H1 (cell line): ENCODE measurements around the gene FLT1. TPM values are rescaled to one million over a fixed set of nuclear protein-coding genes. Genes with fewer than 3 reads are reported as not detected.

Source experiments
- CTCF ChIA-PET: fragments of 300-600 bp; sonication (Branson Sonifier 250); formaldehyde crosslinking; loops from one replicate; lab custom pipeline; 2021; ENCODE audit not compliant: partially characterized antibody; lab: Charles Lee
- POLR2A ChIA-PET: fragments of 300-600 bp; sonication (Branson Sonifier 250); formaldehyde crosslinking; loops from one replicate; lab custom pipeline; 2021; ENCODE audit warnings: inconsistent platforms; ENCODE audit not compliant: partially characterized antibody; lab: Charles Lee
- DNase-seq, 2 experiments: peaks; one replicate each; pipeline versions ENCODE4 v3.0.0 to v3.0.0-alpha.2; 2010 to 2022; ENCODE audit warnings: low spot score in 2 of 2, low read depth in 1 of 2, mixed read lengths in 1 of 2
- FAIRE-seq: peaks from 2 replicates; lab custom pipeline; 2011; peaks lifted over from hg19 to GRCh38; lab: Jason Lieb, UNC
- H2AFZ ChIP-seq: 2 replicates; pipeline ENCODE4 v1.8.1; 2012; ENCODE audit warnings: low read length, inconsistent platforms
- H2AK5ac ChIP-seq: 2 replicates; pipeline ENCODE4 v1.6.1; 2013; ENCODE audit warnings: low read depth, low read length
- H2BK120ac ChIP-seq: replicated peaks from 2 replicates; pipeline ENCODE3; 2013; ENCODE audit warnings: low read depth, low read length, inconsistent platforms
- H2BK12ac ChIP-seq: 2 replicates; pipeline ENCODE4 v1.6.1; 2013; ENCODE audit warnings: low read depth, low read length
- H2BK15ac ChIP-seq: 2 replicates; pipeline ENCODE4 v1.6.1; 2013; ENCODE audit warnings: low read length
- H2BK20ac ChIP-seq: 2 replicates; pipeline ENCODE4 v1.6.1; 2013; ENCODE audit warnings: low read length
- H2BK5ac ChIP-seq: 2 replicates; pipeline ENCODE4 v1.6.1; 2013; ENCODE audit warnings: low read depth, low read length
- H3K14ac ChIP-seq: 2 replicates; pipeline ENCODE4 v1.6.1; 2013; ENCODE audit warnings: inconsistent platforms; ENCODE audit not compliant: insufficient read length
- H3K18ac ChIP-seq: 2 replicates; pipeline ENCODE4 v1.6.1; 2013; ENCODE audit warnings: low read length; ENCODE audit errors: extremely low read depth
- H3K23ac ChIP-seq: 2 replicates; pipeline ENCODE4 v1.6.1; 2013; ENCODE audit warnings: inconsistent platforms; ENCODE audit not compliant: insufficient read length
- H3K23me2 ChIP-seq: 2 replicates; pipeline ENCODE4 v1.6.1; 2013; ENCODE audit warnings: low read depth, low read length
- H3K27ac ChIP-seq: 2 replicates; pipeline ENCODE4 v1.6.1; 2011; ENCODE audit warnings: low read depth, low read length, inconsistent platforms
- H3K27me3 ChIP-seq, 4 experiments: replicated peaks in 1 of 4; 1 replicate in 1 of 4; 2 replicates in 3 of 4; pipeline versions ENCODE4 v1.6.1 to v1.8.1; 2011 to 2013; ENCODE audit warnings: low read length in 3 of 4, mild to moderate bottlenecking in 3 of 4, inconsistent platforms in 2 of 4, mixed read lengths in 2 of 4, moderate library complexity in 1 of 4; ENCODE audit not compliant: control insufficient read depth in 3 of 4, insufficient read depth in 3 of 4; ENCODE audit errors: extremely low read depth in 1 of 4
- H3K36me3 ChIP-seq, 4 experiments: 2 replicates each; pipeline versions ENCODE4 v1.6.1 to v1.8.1; 2011 to 2013; ENCODE audit warnings: mild to moderate bottlenecking in 4 of 4, low read length in 3 of 4, moderate library complexity in 2 of 4, control low read depth in 1 of 4, inconsistent platforms in 1 of 4; ENCODE audit not compliant: insufficient read depth in 4 of 4, control insufficient read depth in 2 of 4
- H3K4ac ChIP-seq: replicated peaks from 2 replicates; pipeline ENCODE3; 2013; ENCODE audit warnings: low read length, low read depth, mixed read lengths, inconsistent platforms; ENCODE audit not compliant: insufficient read length
- H3K4me1 ChIP-seq, 4 experiments: replicated peaks in 1 of 4; 1 replicate in 1 of 4; 2 replicates in 3 of 4; pipeline versions ENCODE4 v1.6.1 to v1.8.1; 2011 to 2013; ENCODE audit warnings: low read length in 3 of 4, inconsistent platforms in 2 of 4, mixed read lengths in 1 of 4; ENCODE audit not compliant: insufficient read depth in 4 of 4, control insufficient read depth in 3 of 4
- H3K4me2 ChIP-seq, 2 experiments: 2 replicates each; pipeline versions ENCODE4 v1.6.1 to v1.8.1; 2011 to 2013; ENCODE audit warnings: low read depth in 2 of 2, low read length in 2 of 2, control low read depth in 1 of 2, inconsistent platforms in 1 of 2, mild to moderate bottlenecking in 1 of 2; ENCODE audit not compliant: insufficient read depth in 1 of 2
- H3K4me3 ChIP-seq, 4 experiments: fragments of 200-600, 300-600 bp in 1 of 4; sonication (generic), shearing (Covaris generic), sonication (Bioruptor Twin) in 1 of 4; 2 replicates each; pipeline versions ENCODE4 v1.5.1 to v1.8.1; 2011 to 2016; ENCODE audit warnings: low read length in 4 of 4, low read depth in 3 of 4, control low read depth in 2 of 4, inconsistent platforms in 2 of 4, mild to moderate bottlenecking in 2 of 4, mixed read lengths in 1 of 4, moderate library complexity in 1 of 4; ENCODE audit not compliant: insufficient read depth in 2 of 4; ENCODE audit errors: extremely low read depth in 1 of 4
- H3K56ac ChIP-seq: replicated peaks from 2 replicates; pipeline ENCODE3; 2013; ENCODE audit warnings: low read depth, mild to moderate bottlenecking, mixed read lengths, low read length, inconsistent platforms; ENCODE audit not compliant: insufficient read length
- H3K79me1 ChIP-seq: 2 replicates; pipeline ENCODE4 v1.6.1; 2013; ENCODE audit warnings: low read depth, low read length, control low read depth
- H3K79me2 ChIP-seq, 2 experiments: 2 replicates each; pipeline versions ENCODE4 v1.6.1 to v1.8.1; 2012 to 2013; ENCODE audit warnings: low read length in 2 of 2, mild to moderate bottlenecking in 2 of 2, inconsistent platforms in 1 of 2; ENCODE audit not compliant: insufficient read depth in 2 of 2, control insufficient read depth in 1 of 2
- H3K9ac ChIP-seq, 4 experiments: replicated peaks in 1 of 4; 1 replicate in 1 of 4; 2 replicates in 3 of 4; pipeline versions ENCODE4 v1.6.1 to v1.8.1; 2011 to 2013; ENCODE audit warnings: low read depth in 3 of 4, low read length in 3 of 4, control low read depth in 2 of 4, mild to moderate bottlenecking in 2 of 4, moderate library complexity in 2 of 4, inconsistent platforms in 1 of 4; ENCODE audit errors: extremely low read depth in 1 of 4
- H3K9me3 ChIP-seq, 2 experiments: 2 replicates each; pipeline versions ENCODE4 v1.6.1 to v1.8.1; 2012 to 2013; ENCODE audit warnings: mild to moderate bottlenecking in 2 of 2, moderate library complexity in 2 of 2, control low read depth in 1 of 2, inconsistent platforms in 1 of 2, low read depth in 1 of 2, low read length in 1 of 2, mixed read lengths in 1 of 2; ENCODE audit not compliant: insufficient read depth in 2 of 2
- H4K20me1 ChIP-seq, 2 experiments: replicated peaks in 1 of 2; 2 replicates each; pipeline versions ENCODE3 to v1.8.1; 2011 to 2013; ENCODE audit warnings: inconsistent platforms in 2 of 2, low read length in 2 of 2, mild to moderate bottlenecking in 1 of 2; ENCODE audit not compliant: insufficient read depth in 2 of 2, control insufficient read depth in 1 of 2
- H4K5ac ChIP-seq: 2 replicates; pipeline ENCODE4 v1.6.1; 2013; ENCODE audit warnings: low read length, low read depth, mixed read lengths, inconsistent platforms; ENCODE audit not compliant: insufficient read length
- H4K8ac ChIP-seq: 2 replicates; pipeline ENCODE4 v1.8.0; 2013; ENCODE audit warnings: mild to moderate bottlenecking, moderate library complexity, low read length, inconsistent platforms; ENCODE audit not compliant: insufficient read depth; ENCODE audit errors: extremely low read depth
- H4K91ac ChIP-seq: replicated peaks from 2 replicates; pipeline ENCODE3; 2013; ENCODE audit warnings: low read length, mixed read lengths, inconsistent platforms; ENCODE audit not compliant: insufficient read length
- BACH1 ChIP-seq: IDR thresholded peaks from 2 replicates; pipeline ENCODE4 v1.6.1; 2012; ENCODE audit warnings: low read length, improper control_type of control experiment
- POU5F1 ChIP-seq: IDR thresholded peaks from 2 replicates; pipeline ENCODE4 v1.6.1; 2011; ENCODE audit warnings: low read depth, mild to moderate bottlenecking, low read length, moderate library complexity
- SAP30 ChIP-seq: fragments of 300-600 bp; sonication (generic); IDR thresholded peaks from 2 replicates; pipeline ENCODE4 v1.7.1; 2012; ENCODE audit warnings: low read length, moderate library complexity, mild to moderate bottlenecking, inconsistent platforms; ENCODE audit not compliant: insufficient read depth, insufficient replicate concordance
- SP1 ChIP-seq: IDR thresholded peaks from 2 replicates; pipeline ENCODE4 v1.6.1; 2011; ENCODE audit warnings: low read depth, low read length
- SUZ12 ChIP-seq: fragments of 200-600 bp; sonication (generic); IDR thresholded peaks from 2 replicates; pipeline ENCODE4 v1.6.1; 2012; ENCODE audit warnings: mild to moderate bottlenecking, inconsistent platforms, low read length, moderate library complexity, mixed read lengths
- TBP ChIP-seq: IDR thresholded peaks from 2 replicates; pipeline ENCODE4 v1.6.1; 2011; ENCODE audit warnings: low read depth, low read length, improper control_type of control experiment
- WGBS, 2 experiments: shearing (Covaris generic) in 1 of 2; methylation state at CpG; one replicate each; pipeline versions ENCODE4 v1.1.6 to v1.1.7; 2013 to 2015; ENCODE audit warnings: low lambda C conversion rate in 2 of 2, mixed read lengths in 2 of 2, inconsistent platforms in 1 of 2, low coverage in 1 of 2, missing lambda C conversion rate in 1 of 2; ENCODE audit not compliant: insufficient replicate concordance in 2 of 2, insufficient coverage in 1 of 2, insufficient read length in 1 of 2; ENCODE audit errors: extremely low coverage in 1 of 2, missing lambda C conversion rate in 1 of 2; 5-methylcytosine and 5-hydroxymethylcytosine counted together
- polyA plus RNA-seq, 7 experiments: library from polyadenylated mRNA; depleted of rRNA in 3 of 7; stranded (reverse) in 5 of 7; unstranded in 2 of 7; fragments of >200 nt in 5 of 7; fragments of 200-250 nt in 2 of 7; gene quantifications; 1 replicate in 5 of 7; 2 replicates in 1 of 7; 4 replicates in 1 of 7; pipeline versions ENCODE4 v1.2.1 to v1.2.3, GENCODE V29; 2011 to 2013; ENCODE audit warnings: missing spikeins in 2 of 7, mixed read lengths in 2 of 7
- total RNA-seq: library from RNA; stranded (reverse); fragmentation: NEBNext Ultra II Directional; extraction: Animal tissue kit (Norgen Biotek cat#: 25700); gene quantifications from 2 replicates; pipeline ENCODE4 v1.2.1, GENCODE V29; 2021

The FLT1 gene
- total and polyA plus RNA-seq, 2 of the 8 experiments (the other 6 are each of a cell fraction or from before 2014, with no cell fraction given): 19.7 to 90.2 TPM

GRCh38 chr13:28406733-28407266 is 88.1 kb downstream of the FLT1 start:
- CTCF ChIA-PET: interaction anchor here (1.0 kb wide), 1 partner anchor 9 kb away, joined by 3 read pairs; no protein-coding TSS in a partner anchor
- Histone ChIP-seq H3K18ac (0 out of 2 replicates have a peak overlapping the region, but pooled peaks have one; percentile 7), H2AK5ac (no peak overlapping the region), H3K9ac (no peak overlapping the region), H3K4me2 (no peak overlapping the region), H3K14ac (no peak overlapping the region), H2BK20ac (no peak overlapping the region; the same call in 1 of the 2 replicates), H3K4me3 (no peak overlapping the region), H3K79me2 (0 out of 4 replicates have a peak, but pooled peaks cover 0 to 10% of the 10 kb centered on the region in 2 experiments), H3K9me3 (no peaks in the 10 kb centered on the region), H3K4ac (no peak overlapping the region), H3K56ac (no peak overlapping the region), H4K20me1 (no peaks in the 10 kb centered on the region), H2AFZ (no peak overlapping the region), H3K36me3 (peaks cover 9 to 35% (median 26%) of the 10 kb centered on the region in 4 experiments), H4K91ac (no peak overlapping the region), H3K23me2 (no peaks in the 10 kb centered on the region), H3K27me3 (no peaks in the 10 kb centered on the region), H3K27ac (no peak overlapping the region), H3K23ac (no peak overlapping the region), H2BK12ac (no peak overlapping the region), H3K4me1 (peaks cover 0 to 11% (median 8%) of the 10 kb centered on the region in 4 experiments; a peak in 6 of 7 replicates), H4K8ac (no peak overlapping the region), H2BK15ac (no peak overlapping the region), H4K5ac (no peak overlapping the region), H3K79me1 (no peaks in the 10 kb centered on the region), H2BK5ac (no peak overlapping the region), H2BK120ac (no peak overlapping the region)
- DNase-seq (no peak), FAIRE-seq (no peak)
- POLR2A ChIA-PET: no interaction called here
- 91% methylated on average over 13 of the region's 13 CpGs; no CpG with 5 or more reads in 1 of the 2 experiments for WGBS, 2 experiments
- no peak for TF ChIP-seq POU5F1
- TF ChIP-seq TBP: no peak
- no peak for TF ChIP-seq BACH1
- no peak for TF ChIP-seq SP1
- TF ChIP-seq SAP30: no peak
- TF ChIP-seq SUZ12: no peak
